H1 (cell line): Measurements from ENCODE around the gene RAPGEF6. TPM values are rescaled to one million over a fixed set of nuclear protein-coding genes. Genes with fewer than 3 reads are reported as not detected.

ENCODE experiments used
- CTCF ChIA-PET: fragments of 300-600 bp; sonication (Branson Sonifier 250); formaldehyde crosslinking; loops from one replicate; lab custom pipeline; 2021; ENCODE audit not compliant: partially characterized antibody; lab: Charles Lee
- POLR2A ChIA-PET: fragments of 300-600 bp; sonication (Branson Sonifier 250); formaldehyde crosslinking; loops from one replicate; lab custom pipeline; 2021; ENCODE audit warnings: inconsistent platforms; ENCODE audit not compliant: partially characterized antibody; lab: Charles Lee
- DNase-seq, 2 experiments: peaks; one replicate each; pipeline versions ENCODE4 v3.0.0 to v3.0.0-alpha.2; 2010 to 2022; ENCODE audit warnings: low spot score in 2 of 2, low read depth in 1 of 2, mixed read lengths in 1 of 2
- FAIRE-seq: peaks from 2 replicates; lab custom pipeline; 2011; peaks lifted over from hg19 to GRCh38; lab: Jason Lieb, UNC
- H2AFZ ChIP-seq: 2 replicates; pipeline ENCODE4 v1.8.1; 2012; ENCODE audit warnings: low read length, inconsistent platforms
- H2AK5ac ChIP-seq: 2 replicates; pipeline ENCODE4 v1.6.1; 2013; ENCODE audit warnings: low read depth, low read length
- H2BK120ac ChIP-seq: replicated peaks from 2 replicates; pipeline ENCODE3; 2013; ENCODE audit warnings: low read depth, low read length, inconsistent platforms
- H2BK12ac ChIP-seq: 2 replicates; pipeline ENCODE4 v1.6.1; 2013; ENCODE audit warnings: low read depth, low read length
- H2BK15ac ChIP-seq: 2 replicates; pipeline ENCODE4 v1.6.1; 2013; ENCODE audit warnings: low read length
- H2BK20ac ChIP-seq: 2 replicates; pipeline ENCODE4 v1.6.1; 2013; ENCODE audit warnings: low read length
- H2BK5ac ChIP-seq: 2 replicates; pipeline ENCODE4 v1.6.1; 2013; ENCODE audit warnings: low read depth, low read length
- H3K14ac ChIP-seq: 2 replicates; pipeline ENCODE4 v1.6.1; 2013; ENCODE audit warnings: inconsistent platforms; ENCODE audit not compliant: insufficient read length
- H3K18ac ChIP-seq: 2 replicates; pipeline ENCODE4 v1.6.1; 2013; ENCODE audit warnings: low read length; ENCODE audit errors: extremely low read depth
- H3K23ac ChIP-seq: 2 replicates; pipeline ENCODE4 v1.6.1; 2013; ENCODE audit warnings: inconsistent platforms; ENCODE audit not compliant: insufficient read length
- H3K23me2 ChIP-seq: 2 replicates; pipeline ENCODE4 v1.6.1; 2013; ENCODE audit warnings: low read depth, low read length
- H3K27ac ChIP-seq: 2 replicates; pipeline ENCODE4 v1.6.1; 2011; ENCODE audit warnings: low read depth, low read length, inconsistent platforms
- H3K27me3 ChIP-seq, 4 experiments: replicated peaks in 1 of 4; 1 replicate in 1 of 4; 2 replicates in 3 of 4; pipeline versions ENCODE4 v1.6.1 to v1.8.1; 2011 to 2013; ENCODE audit warnings: low read length in 3 of 4, mild to moderate bottlenecking in 3 of 4, inconsistent platforms in 2 of 4, mixed read lengths in 2 of 4, moderate library complexity in 1 of 4; ENCODE audit not compliant: control insufficient read depth in 3 of 4, insufficient read depth in 3 of 4; ENCODE audit errors: extremely low read depth in 1 of 4
- H3K36me3 ChIP-seq, 4 experiments: 2 replicates each; pipeline versions ENCODE4 v1.6.1 to v1.8.1; 2011 to 2013; ENCODE audit warnings: mild to moderate bottlenecking in 4 of 4, low read length in 3 of 4, moderate library complexity in 2 of 4, control low read depth in 1 of 4, inconsistent platforms in 1 of 4; ENCODE audit not compliant: insufficient read depth in 4 of 4, control insufficient read depth in 2 of 4
- H3K4ac ChIP-seq: replicated peaks from 2 replicates; pipeline ENCODE3; 2013; ENCODE audit warnings: low read length, low read depth, mixed read lengths, inconsistent platforms; ENCODE audit not compliant: insufficient read length
- H3K4me1 ChIP-seq, 4 experiments: replicated peaks in 1 of 4; 1 replicate in 1 of 4; 2 replicates in 3 of 4; pipeline versions ENCODE4 v1.6.1 to v1.8.1; 2011 to 2013; ENCODE audit warnings: low read length in 3 of 4, inconsistent platforms in 2 of 4, mixed read lengths in 1 of 4; ENCODE audit not compliant: insufficient read depth in 4 of 4, control insufficient read depth in 3 of 4
- H3K4me2 ChIP-seq, 2 experiments: 2 replicates each; pipeline versions ENCODE4 v1.6.1 to v1.8.1; 2011 to 2013; ENCODE audit warnings: low read depth in 2 of 2, low read length in 2 of 2, control low read depth in 1 of 2, inconsistent platforms in 1 of 2, mild to moderate bottlenecking in 1 of 2; ENCODE audit not compliant: insufficient read depth in 1 of 2
- H3K4me3 ChIP-seq, 4 experiments: fragments of 200-600, 300-600 bp in 1 of 4; sonication (generic), shearing (Covaris generic), sonication (Bioruptor Twin) in 1 of 4; 2 replicates each; pipeline versions ENCODE4 v1.5.1 to v1.8.1; 2011 to 2016; ENCODE audit warnings: low read length in 4 of 4, low read depth in 3 of 4, control low read depth in 2 of 4, inconsistent platforms in 2 of 4, mild to moderate bottlenecking in 2 of 4, mixed read lengths in 1 of 4, moderate library complexity in 1 of 4; ENCODE audit not compliant: insufficient read depth in 2 of 4; ENCODE audit errors: extremely low read depth in 1 of 4
- H3K56ac ChIP-seq: replicated peaks from 2 replicates; pipeline ENCODE3; 2013; ENCODE audit warnings: low read depth, mild to moderate bottlenecking, mixed read lengths, low read length, inconsistent platforms; ENCODE audit not compliant: insufficient read length
- H3K79me1 ChIP-seq: 2 replicates; pipeline ENCODE4 v1.6.1; 2013; ENCODE audit warnings: low read depth, low read length, control low read depth
- H3K79me2 ChIP-seq, 2 experiments: 2 replicates each; pipeline versions ENCODE4 v1.6.1 to v1.8.1; 2012 to 2013; ENCODE audit warnings: low read length in 2 of 2, mild to moderate bottlenecking in 2 of 2, inconsistent platforms in 1 of 2; ENCODE audit not compliant: insufficient read depth in 2 of 2, control insufficient read depth in 1 of 2
- H3K9ac ChIP-seq, 4 experiments: replicated peaks in 1 of 4; 1 replicate in 1 of 4; 2 replicates in 3 of 4; pipeline versions ENCODE4 v1.6.1 to v1.8.1; 2011 to 2013; ENCODE audit warnings: low read depth in 3 of 4, low read length in 3 of 4, control low read depth in 2 of 4, mild to moderate bottlenecking in 2 of 4, moderate library complexity in 2 of 4, inconsistent platforms in 1 of 4; ENCODE audit errors: extremely low read depth in 1 of 4
- H3K9me3 ChIP-seq, 2 experiments: 2 replicates each; pipeline versions ENCODE4 v1.6.1 to v1.8.1; 2012 to 2013; ENCODE audit warnings: mild to moderate bottlenecking in 2 of 2, moderate library complexity in 2 of 2, control low read depth in 1 of 2, inconsistent platforms in 1 of 2, low read depth in 1 of 2, low read length in 1 of 2, mixed read lengths in 1 of 2; ENCODE audit not compliant: insufficient read depth in 2 of 2
- H4K20me1 ChIP-seq, 2 experiments: replicated peaks in 1 of 2; 2 replicates each; pipeline versions ENCODE3 to v1.8.1; 2011 to 2013; ENCODE audit warnings: inconsistent platforms in 2 of 2, low read length in 2 of 2, mild to moderate bottlenecking in 1 of 2; ENCODE audit not compliant: insufficient read depth in 2 of 2, control insufficient read depth in 1 of 2
- H4K5ac ChIP-seq: 2 replicates; pipeline ENCODE4 v1.6.1; 2013; ENCODE audit warnings: low read length, low read depth, mixed read lengths, inconsistent platforms; ENCODE audit not compliant: insufficient read length
- H4K8ac ChIP-seq: 2 replicates; pipeline ENCODE4 v1.8.0; 2013; ENCODE audit warnings: mild to moderate bottlenecking, moderate library complexity, low read length, inconsistent platforms; ENCODE audit not compliant: insufficient read depth; ENCODE audit errors: extremely low read depth
- H4K91ac ChIP-seq: replicated peaks from 2 replicates; pipeline ENCODE3; 2013; ENCODE audit warnings: low read length, mixed read lengths, inconsistent platforms; ENCODE audit not compliant: insufficient read length
- BACH1 ChIP-seq: IDR thresholded peaks from 2 replicates; pipeline ENCODE4 v1.6.1; 2012; ENCODE audit warnings: low read length, improper control_type of control experiment
- CBX5 ChIP-seq: fragments of 300-800, 300-1000 bp; sonication (generic); IDR thresholded peaks from 2 replicates; pipeline ENCODE4 v1.7.1; 2016; ENCODE audit warnings: antibody characterized with exemption, low read length, low read depth
- CHD2 ChIP-seq: IDR thresholded peaks from 2 replicates; pipeline ENCODE4 v1.6.1; 2012; ENCODE audit warnings: low read length, improper control_type of control experiment
- CREB1 ChIP-seq: IDR thresholded peaks from 2 replicates; pipeline ENCODE4 v1.6.1; 2012; ENCODE audit warnings: inconsistent platforms
- GTF2F1 ChIP-seq: IDR thresholded peaks from 2 replicates; pipeline ENCODE4 v1.6.1; 2012; ENCODE audit warnings: low read depth, low read length, improper control_type of control experiment, borderline replicate concordance
- JUN ChIP-seq: IDR thresholded peaks from 2 replicates; pipeline ENCODE4 v1.6.1; 2011; ENCODE audit warnings: low read depth, mild to moderate bottlenecking, improper control_type of control experiment, low read length
- KDM1A ChIP-seq: fragments of 200-600, 300-600 bp; sonication (generic); IDR thresholded peaks from 2 replicates; pipeline ENCODE4 v1.7.1; 2016; ENCODE audit warnings: mild to moderate bottlenecking, low read length, borderline replicate concordance
- NRF1 ChIP-seq: IDR thresholded peaks from 2 replicates; pipeline ENCODE4 v1.6.1; 2011; ENCODE audit warnings: mild to moderate bottlenecking, low read depth, low read length, improper control_type of control experiment
- SAP30 ChIP-seq: fragments of 300-600 bp; sonication (generic); IDR thresholded peaks from 2 replicates; pipeline ENCODE4 v1.7.1; 2012; ENCODE audit warnings: low read length, moderate library complexity, mild to moderate bottlenecking, inconsistent platforms; ENCODE audit not compliant: insufficient read depth, insufficient replicate concordance
- WGBS, 2 experiments: shearing (Covaris generic) in 1 of 2; methylation state at CpG; one replicate each; pipeline versions ENCODE4 v1.1.6 to v1.1.7; 2013 to 2015; ENCODE audit warnings: low lambda C conversion rate in 2 of 2, mixed read lengths in 2 of 2, inconsistent platforms in 1 of 2, low coverage in 1 of 2, missing lambda C conversion rate in 1 of 2; ENCODE audit not compliant: insufficient replicate concordance in 2 of 2, insufficient coverage in 1 of 2, insufficient read length in 1 of 2; ENCODE audit errors: extremely low coverage in 1 of 2, missing lambda C conversion rate in 1 of 2; 5-methylcytosine and 5-hydroxymethylcytosine counted together
- polyA plus RNA-seq, 7 experiments: library from polyadenylated mRNA; depleted of rRNA in 3 of 7; stranded (reverse) in 5 of 7; unstranded in 2 of 7; fragments of >200 nt in 5 of 7; fragments of 200-250 nt in 2 of 7; gene quantifications; 1 replicate in 5 of 7; 2 replicates in 1 of 7; 4 replicates in 1 of 7; pipeline versions ENCODE4 v1.2.1 to v1.2.3, GENCODE V29; 2011 to 2013; ENCODE audit warnings: missing spikeins in 2 of 7, mixed read lengths in 2 of 7
- total RNA-seq: library from RNA; stranded (reverse); fragmentation: NEBNext Ultra II Directional; extraction: Animal tissue kit (Norgen Biotek cat#: 25700); gene quantifications from 2 replicates; pipeline ENCODE4 v1.2.1, GENCODE V29; 2021

The RAPGEF6 gene
- total and polyA plus RNA-seq, 2 of the 8 experiments (the other 6 are each of a cell fraction or from before 2014, with no cell fraction given) = 4.8 to 20.0 TPM

- Histone ChIP-seq H3K27me3 (no peaks in the 10 kb centered on the region), H2BK15ac (no peak overlapping the region), H3K18ac (no peak overlapping the region), H4K20me1 (no peaks in the 10 kb centered on the region), H3K4me1 (no peaks in the 10 kb centered on the region), H3K79me1 (no peaks in the 10 kb centered on the region), H2BK120ac (no peak overlapping the region), H3K14ac (no peak overlapping the region), H2AFZ (no peak overlapping the region), H3K9ac (no peak overlapping the region), H2BK20ac (no peak overlapping the region), H3K27ac (no peak overlapping the region), H3K4me2 (no peak overlapping the region), H2BK5ac (no peak overlapping the region), H3K23ac (no peak overlapping the region), H3K79me2 (no peaks in the 10 kb centered on the region), H3K23me2 (no peaks in the 10 kb centered on the region), H3K36me3 (peaks cover 0 to 5% (median 1%) of the 10 kb centered on the region in 4 experiments; a peak in 4 of 8 replicates), H4K5ac (no peak overlapping the region), H3K9me3 (no peaks in the 10 kb centered on the region), H4K91ac (no peak overlapping the region), H4K8ac (no peak overlapping the region), H3K4me3 (no peak overlapping the region), H2AK5ac (no peak overlapping the region), H2BK12ac (no peak overlapping the region), H3K56ac (no peak overlapping the region), H3K4ac (no peak overlapping the region)
- TF ChIP-seq GTF2F1 (no peak), BACH1 (no peak), JUN (no peak), KDM1A (no peak), NRF1 (no peak), CBX5 (no peak), CHD2 (no peak), SAP30 (no peak), CREB1 (no peak)
- POLR2A ChIA-PET = no interaction called here
- CTCF ChIA-PET = interaction anchor here (0.8 kb wide), 1 partner anchor 11 kb away, joined by 3 read pairs; no protein-coding TSS in a partner anchor
- FAIRE-seq (no peak), DNase-seq (no peak)
- 86% methylated on average over 2 of the region's 2 CpGs; no CpG with 5 or more reads in 1 of the 2 experiments for WGBS, 2 experiments
Observed at GRCh38 chr5:131482617-131483016, 152.4 kb downstream of the RAPGEF6 start.
